ENCODE results near the gene DIRAS1. TPM values are rescaled to one million over a fixed set of nuclear protein-coding genes. Genes with fewer than 3 reads are reported as not detected.

Gene DIRAS1
- total RNA-seq, 4 donors from 2014 or later = 0.59 to 0.90 (median 0.87) TPM; not detected in 1

- DNase-seq (ENCODE audit: low spot score in 2 of 2) = no peak
- no peak for TF ChIP-seq POLR2A (IDR thresholded peaks at IDR 0.05)
- TF ChIP-seq EP300 (IDR thresholded peaks at IDR 0.05) = no peak
- TF ChIP-seq CTCF (IDR thresholded peaks at IDR 0.05) = no peak
- Histone ChIP-seq H3K9me3 (no peaks in the 10 kb centered on the region), H3K4me3 (no peak overlapping the region), H3K4me1 (peaks cover 0 to 22% (median 9%) of the 10 kb centered on the region in 4 donors), H3K27me3 (no peaks in the 10 kb centered on the region), H3K36me3 (no peaks in the 10 kb centered on the region), H3K27ac (no peak overlapping the region)
- WGBS, 2 donors = 65 to 71% methylated on average over 5 of the region's 5 CpGs
Observed at GRCh38 chr19:2694196-2694595, 27.0 kb downstream of the DIRAS1 start.

- TF ChIP-seq EP300 (IDR thresholded peaks at IDR 0.05) = no peak
- TF ChIP-seq POLR2A (IDR thresholded peaks at IDR 0.05) = no peak
- TF ChIP-seq CTCF (IDR thresholded peaks at IDR 0.05) = no peak
- H3K27me3 ChIP-seq = no peaks in the 10 kb centered on the region
- no peaks in the 10 kb centered on the region for H3K36me3 ChIP-seq
- no peak overlapping the region for H3K27ac ChIP-seq
- WGBS, 2 donors = 34 to 44% methylated on average over 10 to 12 of the region's 12 CpGs
- H3K4me1 ChIP-seq = peaks cover 0 to 22% (median 9%) of the 10 kb centered on the region in 4 donors
- no peaks in the 10 kb centered on the region for H3K9me3 ChIP-seq
- DNase-seq (ENCODE audit: low spot score in 2 of 2) = no peak
- H3K4me3 ChIP-seq = no peak overlapping the region
Observed at GRCh38 chr19:2693492-2694160, 27.5 kb downstream of the DIRAS1 start.

GRCh38 chr19:2691951-2692350 is 29.2 kb downstream of the DIRAS1 start:
- H3K4me3 ChIP-seq = no peak overlapping the region
- no peak for DNase-seq (ENCODE audit: low spot score in 2 of 2)
- TF ChIP-seq CTCF (IDR thresholded peaks at IDR 0.05) = no peak
- no peak for TF ChIP-seq EP300 (IDR thresholded peaks at IDR 0.05)
- no peak for TF ChIP-seq POLR2A (IDR thresholded peaks at IDR 0.05)
- H3K27ac ChIP-seq = no peak overlapping the region
- H3K36me3 ChIP-seq = no peaks in the 10 kb centered on the region
- H3K4me1 ChIP-seq = peaks cover 0 to 22% (median 9%) of the 10 kb centered on the region in 4 donors
- 53 to 74% methylated on average over 9 of the region's 9 CpGs for WGBS, 2 donors
- no peaks in the 10 kb centered on the region for H3K9me3 ChIP-seq
- H3K27me3 ChIP-seq = no peaks in the 10 kb centered on the region

- H3K4me1 ChIP-seq = peaks cover 0 to 21% (median 9%) of the 10 kb centered on the region in 4 donors
- WGBS, 2 donors = 92 to 94% methylated on average over 11 of the region's 11 CpGs
- TF ChIP-seq CTCF (IDR thresholded peaks at IDR 0.05) (no peak), POLR2A (IDR thresholded peaks at IDR 0.05) (no peak), EP300 (IDR thresholded peaks at IDR 0.05) (no peak)
- no peak for DNase-seq (ENCODE audit: low spot score in 2 of 2)
- no peaks in the 10 kb centered on the region for H3K36me3 ChIP-seq
- no peak overlapping the region for H3K4me3 ChIP-seq
- no peaks in the 10 kb centered on the region for H3K27me3 ChIP-seq
- H3K27ac ChIP-seq = no peak overlapping the region
- no peaks in the 10 kb centered on the region for H3K9me3 ChIP-seq
Observed at GRCh38 chr19:2690856-2691255, 30.3 kb downstream of the DIRAS1 start.

- 80 to 87% methylated on average over 17 of the region's 17 CpGs for WGBS, 2 donors
- Histone ChIP-seq H3K36me3 (peaks cover 0 to 3% (median 0%) of the 10 kb centered on the region in 3 donors), H3K9me3 (no peaks in the 10 kb centered on the region), H3K4me3 (no peak overlapping the region), H3K27me3 (no peaks in the 10 kb centered on the region), H3K27ac (peak overlapping the region in 1 of 4 donors; percentile 73), H3K4me1 (no peaks in the 10 kb centered on the region)
- no peak for DNase-seq (ENCODE audit: low spot score in 2 of 2)
- TF ChIP-seq EP300 (IDR thresholded peaks at IDR 0.05) (no peak), CTCF (IDR thresholded peaks at IDR 0.05) (no peak), POLR2A (IDR thresholded peaks at IDR 0.05) (no peak)
Observed at GRCh38 chr19:2686360-2686759, 34.8 kb downstream of the DIRAS1 start.
